ENCODE results near the gene NTM.

GRCh38 chr11:131875611-131876010 is 505.2 kb downstream of the NTM start:
- TF ChIP-seq CTCF (IDR thresholded peaks at IDR 0.05): no peak
- no peak for TF ChIP-seq POLR2A (IDR thresholded peaks at IDR 0.05)
